ENCODE results near the gene CDT1. TPM values are rescaled to one million over a fixed set of nuclear protein-coding genes. Genes with fewer than 3 reads are reported as not detected.

Gene CDT1
- total and polyA plus RNA-seq, 10 of the 15 experiments (the other 5 are each of a cell fraction or from before 2014, with no cell fraction given) = 0.50 to 87.6 (median 8.8) TPM

- ChIA-PET POLR2A (no interaction called here), SMC1A (ENCODE audit: uncharacterized antibody, unreplicated experiment) (no interaction called here), RAD21 (ENCODE audit: unreplicated experiment) (interaction anchor here (1.1 kb wide), 1 partner anchor 19 kb away, joined by 3 read pairs; no protein-coding TSS in a partner anchor), CTCF (interaction anchor here (1.1 to 1.3 kb wide), 2 partner anchors 16 to 22 kb away, joined by 3 to 4 read pairs; no protein-coding TSS in a partner anchor)
- no peak for TF ChIP-seq SREBF1 (IDR thresholded peaks at IDR 0.05; ENCODE audit: low read length)
- no peak for TF ChIP-seq TCF12 (IDR thresholded peaks at IDR 0.05; ENCODE audit: low read depth, low read length)
- no peak for TF ChIP-seq HDAC6 (IDR thresholded peaks at IDR 0.05; ENCODE audit: unreplicated experiment)
- TF ChIP-seq JUNB (IDR thresholded peaks at IDR 0.05) = no peak
- TF ChIP-seq TCF7 (IDR thresholded peaks at IDR 0.05; ENCODE audit: borderline replicate concordance) = no peak
- no peak for TF ChIP-seq ASH2L (IDR thresholded peaks at IDR 0.05; ENCODE audit: borderline replicate concordance, low read depth)
- no peak for TF ChIP-seq BMI1 (IDR thresholded peaks at IDR 0.05; ENCODE audit: borderline replicate concordance)
- Histone ChIP-seq H3K9me3 (replicated peaks; ENCODE audit: control insufficient read depth, insufficient read depth, low read length) (no peaks in the 10 kb centered on the region), H3K27me3 (replicated peaks in 1 of 2; ENCODE audit: control insufficient read depth in 2 of 2, insufficient read depth in 2 of 2, low read length in 1 of 2) (no peaks in the 10 kb centered on the region), H3K79me2 (ENCODE audit: control insufficient read depth, insufficient read depth, low read length) (peaks cover 4% of the 10 kb centered on the region), H3K27ac (ENCODE audit: control insufficient read depth, insufficient read depth) (no peak overlapping the region), H3K36me3 (ENCODE audit: control insufficient read depth in 2 of 2, insufficient read depth in 2 of 2, low read length in 1 of 2) (peaks cover 0 to 5% of the 10 kb centered on the region in 2 experiments; a peak in 3 of 4 replicates), H3K9ac (ENCODE audit: control insufficient read depth, insufficient read depth, low read length) (no peak overlapping the region), H4K20me1 (ENCODE audit: control insufficient read depth, insufficient read depth) (no peaks in the 10 kb centered on the region; the same call in none of the 2 replicates), H3K4me3 (no peak overlapping the region), H2AFZ (ENCODE audit: control insufficient read depth, low read depth, low read length) (no peak overlapping the region), H3K4me1 (ENCODE audit: control insufficient read depth, insufficient read depth, low read length) (no peaks in the 10 kb centered on the region), H3K4me2 (ENCODE audit: control insufficient read depth, insufficient read depth) (no peak overlapping the region)
- DNase-seq (ENCODE audit: low read depth, low spot score) (no peak), ATAC-seq (no peak), FAIRE-seq (no peak)
- in situ Hi-C loops (cut with MboI) = no loop called here
- WGBS (ENCODE audit: insufficient coverage, insufficient replicate concordance, low lambda C conversion rate, missing lambda C conversion rate) = 82% methylated on average over 20 of the region's 26 CpGs
- intact Hi-C loops (cut with micrococcal nuclease; ENCODE audit: unreplicated experiment) = no loop called here
- BruUV-seq (replicated peaks) = no TSS peak
These were observed 44.2 kb upstream of the CDT1 start for GRCh38 chr16:88759245-88759975.

DNA sequence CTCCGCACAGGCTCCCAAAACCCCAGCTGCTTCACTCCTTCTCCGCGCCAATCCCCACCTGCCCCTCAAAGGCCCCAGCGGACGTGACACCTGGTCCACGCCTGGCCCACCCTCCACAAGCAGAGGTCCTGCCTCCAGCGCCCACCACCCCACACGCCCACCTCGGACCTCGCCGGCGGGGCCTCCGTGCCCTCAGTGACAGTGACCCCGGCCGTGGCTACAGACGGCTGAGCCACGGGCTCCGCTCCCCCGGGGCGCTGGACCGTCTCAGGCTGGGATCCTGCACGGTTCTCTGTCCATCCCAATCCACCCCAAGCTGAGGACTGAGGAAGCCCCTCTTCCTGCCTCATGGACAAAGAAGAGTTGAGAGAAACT lies 43.6 kb upstream of the CDT1 start:
- Histone ChIP-seq H3K4me3 (no peak overlapping the region), H3K27ac (ENCODE audit: control insufficient read depth, insufficient read depth) (no peak overlapping the region), H3K36me3 (ENCODE audit: control insufficient read depth in 2 of 2, insufficient read depth in 2 of 2, low read length in 1 of 2) (peaks cover 0 to 5% of the 10 kb centered on the region in 2 experiments; a peak in 3 of 4 replicates), H2AFZ (ENCODE audit: control insufficient read depth, low read depth, low read length) (no peak overlapping the region), H4K20me1 (ENCODE audit: control insufficient read depth, insufficient read depth) (no peaks in the 10 kb centered on the region; the same call in none of the 2 replicates), H3K27me3 (replicated peaks in 1 of 2; ENCODE audit: control insufficient read depth in 2 of 2, insufficient read depth in 2 of 2, low read length in 1 of 2) (no peaks in the 10 kb centered on the region), H3K9me3 (replicated peaks; ENCODE audit: control insufficient read depth, insufficient read depth, low read length) (no peaks in the 10 kb centered on the region), H3K9ac (ENCODE audit: control insufficient read depth, insufficient read depth, low read length) (no peak overlapping the region), H3K4me1 (ENCODE audit: control insufficient read depth, insufficient read depth, low read length) (no peaks in the 10 kb centered on the region), H3K79me2 (ENCODE audit: control insufficient read depth, insufficient read depth, low read length) (peaks cover 4% of the 10 kb centered on the region), H3K4me2 (ENCODE audit: control insufficient read depth, insufficient read depth) (no peak overlapping the region)
- intact Hi-C loops (cut with micrococcal nuclease; ENCODE audit: unreplicated experiment) = no loop called here
- POLR2A ChIA-PET = no interaction called here
- SMC1A ChIA-PET (ENCODE audit: uncharacterized antibody, unreplicated experiment) = no interaction called here
- RAD21 ChIA-PET (ENCODE audit: unreplicated experiment) = no interaction called here
- CTCF ChIA-PET = interaction anchor here (1.3 kb wide), 1 partner anchor 17 kb away, joined by 3 read pairs; no protein-coding TSS in a partner anchor
- in situ Hi-C loops (cut with MboI) = no loop called here
- TF ChIP-seq ASH2L (IDR thresholded peaks at IDR 0.05; ENCODE audit: borderline replicate concordance, low read depth) (no peak), PRDM15 (CRISPR knock-in tag; IDR thresholded peaks at IDR 0.05) (no peak), CBX5 (IDR thresholded peaks at IDR 0.05; ENCODE audit: low read depth) (no peak)
- TF ChIP-seq, protein P1, sequence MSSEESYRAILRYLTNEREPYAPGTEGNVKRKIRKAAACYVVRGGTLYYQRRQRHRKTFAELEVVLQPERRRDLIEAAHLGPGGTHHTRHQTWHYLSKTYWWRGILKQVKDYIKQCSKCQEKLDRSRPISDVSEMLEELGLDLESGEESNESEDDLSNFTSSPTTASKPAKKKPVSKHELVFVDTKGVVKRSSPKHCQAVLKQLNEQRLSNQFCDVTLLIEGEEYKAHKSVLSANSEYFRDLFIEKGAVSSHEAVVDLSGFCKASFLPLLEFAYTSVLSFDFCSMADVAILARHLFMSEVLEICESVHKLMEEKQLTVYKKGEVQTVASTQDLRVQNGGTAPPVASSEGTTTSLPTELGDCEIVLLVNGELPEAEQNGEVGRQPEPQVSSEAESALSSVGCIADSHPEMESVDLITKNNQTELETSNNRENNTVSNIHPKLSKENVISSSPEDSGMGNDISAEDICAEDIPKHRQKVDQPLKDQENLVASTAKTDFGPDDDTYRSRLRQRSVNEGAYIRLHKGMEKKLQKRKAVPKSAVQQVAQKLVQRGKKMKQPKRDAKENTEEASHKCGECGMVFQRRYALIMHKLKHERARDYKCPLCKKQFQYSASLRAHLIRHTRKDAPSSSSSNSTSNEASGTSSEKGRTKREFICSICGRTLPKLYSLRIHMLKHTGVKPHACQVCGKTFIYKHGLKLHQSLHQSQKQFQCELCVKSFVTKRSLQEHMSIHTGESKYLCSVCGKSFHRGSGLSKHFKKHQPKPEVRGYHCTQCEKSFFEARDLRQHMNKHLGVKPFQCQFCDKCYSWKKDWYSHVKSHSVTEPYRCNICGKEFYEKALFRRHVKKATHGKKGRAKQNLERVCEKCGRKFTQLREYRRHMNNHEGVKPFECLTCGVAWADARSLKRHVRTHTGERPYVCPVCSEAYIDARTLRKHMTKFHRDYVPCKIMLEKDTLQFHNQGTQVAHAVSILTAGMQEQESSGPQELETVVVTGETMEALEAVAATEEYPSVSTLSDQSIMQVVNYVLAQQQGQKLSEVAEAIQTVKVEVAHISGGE (CRISPR knock-in tag; IDR thresholded peaks at IDR 0.05) = no peak
- ATAC-seq = no peak
- BruUV-seq (replicated peaks) = no TSS peak
- 89% methylated on average over 22 of the region's 22 CpGs for WGBS (ENCODE audit: insufficient coverage, insufficient replicate concordance, low lambda C conversion rate, missing lambda C conversion rate)
- no peak for FAIRE-seq
- DNase-seq (ENCODE audit: low read depth, low spot score) = no peak
